NT2/D1 (cell line): Measurements from ENCODE around the gene TMEM154.
"Not testable (repeated sequence)": the region's sequence is repeated elsewhere in the genome, so short reads cannot be mapped to it uniquely, and the experiment has no call there.

ENCODE experiments used
- DNase-seq: peaks from one replicate; pipeline ENCODE4 v3.0.0-alpha.2; 2011; ENCODE audit warnings: low read depth, low spot score
- H3K27me3 ChIP-seq: 2 replicates; pipeline ENCODE4 v1.6.0; 2011; ENCODE audit warnings: mild to moderate bottlenecking; ENCODE audit not compliant: insufficient read length, insufficient read depth
- H3K36me3 ChIP-seq: 2 replicates; pipeline ENCODE4 v1.6.1; 2011; ENCODE audit warnings: mild to moderate bottlenecking, low read length, mixed read lengths; ENCODE audit not compliant: insufficient read depth, insufficient read length
- H3K4me1 ChIP-seq: 2 replicates; pipeline ENCODE4 v1.5.1; 2011; ENCODE audit not compliant: insufficient read depth, insufficient read length
- H3K4me3 ChIP-seq: 2 replicates; pipeline ENCODE4 v1.5.1; 2011; ENCODE audit warnings: low read depth; ENCODE audit not compliant: insufficient read length
- H3K9ac ChIP-seq: 2 replicates; pipeline ENCODE4 v1.6.0; 2011; ENCODE audit warnings: low read depth; ENCODE audit not compliant: insufficient read length
- H3K9me3 ChIP-seq: 2 replicates; pipeline ENCODE4 v1.5.1; 2011; ENCODE audit warnings: mild to moderate bottlenecking, low read length; ENCODE audit not compliant: insufficient read depth
- SUZ12 ChIP-seq: IDR thresholded peaks from 2 replicates; pipeline ENCODE4 v1.6.1; 2011; ENCODE audit not compliant: insufficient read length, insufficient read depth; ENCODE audit errors: extremely low read depth
- YY1 ChIP-seq: IDR thresholded peaks from 2 replicates; pipeline ENCODE4 v1.6.1; 2011; ENCODE audit not compliant: insufficient read length, insufficient read depth
- ZNF274 ChIP-seq: IDR thresholded peaks from 2 replicates; pipeline ENCODE4 v1.6.1; 2011; ENCODE audit warnings: mild to moderate bottlenecking, low read depth, low read length

The TMEM154 gene

DNA sequence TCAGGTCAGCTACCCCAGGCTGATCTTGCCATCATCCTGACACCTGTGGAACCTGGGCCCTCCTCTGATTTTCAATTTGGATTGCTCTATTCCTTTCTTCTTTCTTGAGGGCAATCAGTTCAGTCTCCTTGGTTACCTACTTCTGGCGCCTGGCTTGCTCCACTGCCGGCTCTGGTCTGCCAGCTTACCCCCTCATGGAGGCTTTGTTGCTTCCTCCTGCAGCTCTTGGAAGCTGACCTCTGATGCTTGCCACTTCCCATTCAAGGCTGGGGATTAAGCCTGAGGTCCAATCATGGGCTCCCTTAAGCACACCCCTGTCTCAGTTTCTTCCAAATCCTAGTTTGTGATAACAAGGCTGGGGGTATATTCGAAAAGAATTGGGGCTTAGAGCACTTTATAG, 5.4 kb downstream of the TMEM154 start:
- no peak overlapping the region for H3K4me3 ChIP-seq
- no peak overlapping the region for H3K9ac ChIP-seq
- H3K4me1 ChIP-seq, result peaks cover 3% of the 10 kb centered on the region
- no peaks in the 10 kb centered on the region for H3K36me3 ChIP-seq
- no peak for DNase-seq
- no peak for TF ChIP-seq YY1
- TF ChIP-seq ZNF274, result no peak
- TF ChIP-seq SUZ12, result no peak
- no peaks in the 10 kb centered on the region for H3K9me3 ChIP-seq
- H3K27me3 ChIP-seq, result no peaks in the 10 kb centered on the region

- DNase-seq, result no peak
- no peak overlapping the region for H3K4me3 ChIP-seq
Measured at GRCh38 chr4:152673489-152673888, 6.3 kb downstream of the TMEM154 start.

DNA sequence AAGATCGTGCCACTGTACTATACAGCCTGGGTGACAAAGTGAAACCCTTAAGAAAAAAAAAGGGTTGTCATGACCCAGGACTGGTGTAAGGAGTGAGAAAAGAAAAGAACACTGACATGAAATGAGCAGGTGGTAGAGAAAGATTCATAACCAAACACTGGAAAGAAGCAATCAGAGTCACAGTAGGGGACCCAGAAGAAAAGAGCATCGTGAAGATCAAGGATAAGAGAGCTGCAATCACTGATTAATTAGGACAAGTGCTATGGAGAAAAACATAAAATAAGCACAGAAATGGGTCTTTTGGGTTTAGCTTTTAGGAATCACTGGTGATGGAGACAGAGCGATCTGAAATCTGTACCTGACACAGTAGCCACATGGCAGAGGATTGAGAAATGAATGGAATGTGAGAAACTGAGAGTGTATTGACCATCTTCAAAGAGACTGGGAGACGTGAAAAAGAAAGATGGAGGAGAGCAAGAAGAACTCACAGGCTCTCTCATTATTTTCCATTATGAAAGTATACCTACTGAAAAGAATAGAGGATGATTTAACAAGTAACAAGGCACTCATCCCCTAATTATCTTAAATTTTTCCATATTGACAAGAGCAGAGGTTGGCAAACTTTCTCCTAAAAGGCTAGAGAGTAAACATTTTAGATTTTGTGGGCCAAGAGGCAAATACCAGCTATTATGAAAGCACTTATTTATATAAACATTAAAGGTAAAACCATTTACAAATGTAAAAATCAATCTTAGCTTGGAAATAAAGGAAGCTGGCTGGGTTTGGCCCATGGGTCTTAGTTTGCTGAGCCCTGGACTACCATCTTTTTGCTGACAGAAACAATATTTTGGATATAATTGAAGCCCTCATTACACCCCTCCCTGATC, 7.3 kb downstream of the TMEM154 start:
- TF ChIP-seq ZNF274, result no peak
- no peak for TF ChIP-seq SUZ12
- TF ChIP-seq YY1, result no peak
- no peak for DNase-seq
- no peaks in the 10 kb centered on the region for H3K36me3 ChIP-seq

More at GRCh38 chr4:152673489-152673888, 6.3 kb downstream of the TMEM154 start:
- Histone ChIP-seq H3K4me1 (peaks cover 3% of the 10 kb centered on the region), H3K27me3 (no peaks in the 10 kb centered on the region), H3K9me3 (no peaks in the 10 kb centered on the region), H3K36me3 (no peaks in the 10 kb centered on the region), H3K9ac (no peak overlapping the region)
- TF ChIP-seq ZNF274 (no peak), SUZ12 (no peak), YY1 (no peak)

DNA sequence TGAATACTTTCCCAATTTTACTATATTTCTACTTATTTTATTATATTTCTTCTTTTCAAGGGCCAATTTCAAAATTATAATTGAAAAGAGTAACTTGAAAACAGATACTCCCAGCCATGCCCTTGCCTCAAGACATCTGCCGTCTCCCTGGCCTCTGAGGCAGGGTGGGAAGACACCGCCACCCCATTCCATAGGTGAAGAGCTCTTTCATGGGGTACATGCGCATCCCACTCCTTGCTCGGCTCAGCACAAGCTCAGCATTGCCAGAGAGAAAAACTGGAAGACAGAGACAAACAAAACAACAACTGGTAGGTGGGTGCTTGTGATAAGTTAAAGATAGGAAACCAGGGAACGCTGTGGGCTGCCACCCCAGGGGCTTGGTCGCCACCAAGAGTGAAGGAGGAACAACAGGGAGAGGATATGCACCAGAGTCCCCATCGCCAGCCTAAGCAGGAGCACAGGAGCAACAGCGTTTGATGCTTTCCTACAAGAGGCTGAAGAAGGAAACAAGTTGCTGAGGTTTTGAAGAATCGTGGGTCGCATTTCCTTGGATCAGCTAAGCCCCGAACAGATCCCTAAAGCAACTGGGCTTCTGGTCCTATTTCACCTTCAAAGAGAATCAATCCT, 11.3 kb downstream of the TMEM154 start:
- no peaks in the 10 kb centered on the region for H3K36me3 ChIP-seq
- H3K9me3 ChIP-seq, result no peaks in the 10 kb centered on the region
- H3K9ac ChIP-seq, result no peak overlapping the region
- TF ChIP-seq SUZ12 (no peak), YY1 (no peak), ZNF274 (no peak)
- no peak for DNase-seq
- no peaks in the 10 kb centered on the region for H3K27me3 ChIP-seq
- no peaks in the 10 kb centered on the region for H3K4me1 ChIP-seq
- H3K4me3 ChIP-seq, result no peak overlapping the region

More for the DNA sequence above, 7.3 kb downstream of the TMEM154 start:
- Histone ChIP-seq H3K4me1 (no peaks in the 10 kb centered on the region), H3K9me3 (no peaks in the 10 kb centered on the region), H3K9ac (no peak overlapping the region), H3K4me3 (no peak overlapping the region), H3K27me3 (no peaks in the 10 kb centered on the region)

- H3K9me3 ChIP-seq, result no peaks in the 10 kb centered on the region
- H3K4me1 ChIP-seq, result no peaks in the 10 kb centered on the region
- no peak overlapping the region for H3K9ac ChIP-seq
- H3K36me3 ChIP-seq, result no peaks in the 10 kb centered on the region
- H3K4me3 ChIP-seq, result no peak overlapping the region
- TF ChIP-seq ZNF274 (no peak), YY1 (no peak), SUZ12 (no peak)
- H3K27me3 ChIP-seq, result no peaks in the 10 kb centered on the region
- DNase-seq, result no peak
Measured at GRCh38 chr4:152667781-152668180, 12.0 kb downstream of the TMEM154 start.

GRCh38 chr4:152666946-152667345, 12.9 kb downstream of the TMEM154 start:
- Histone ChIP-seq H3K27me3 (no peaks in the 10 kb centered on the region), H3K4me3 (no peak overlapping the region), H3K9ac (no peak overlapping the region), H3K36me3 (no peaks in the 10 kb centered on the region), H3K9me3 (no peaks in the 10 kb centered on the region), H3K4me1 (no peaks in the 10 kb centered on the region)
- DNase-seq, result no peak
- TF ChIP-seq ZNF274 (no peak), SUZ12 (no peak)

- Histone ChIP-seq H3K4me1 (no peaks in the 10 kb centered on the region), H3K9me3 (no peaks in the 10 kb centered on the region), H3K9ac (no peak overlapping the region), H3K27me3 (no peaks in the 10 kb centered on the region), H3K4me3 (no peak overlapping the region), H3K36me3 (no peaks in the 10 kb centered on the region)
- TF ChIP-seq YY1 (no peak), SUZ12 (no peak), ZNF274 (no peak)
- no peak for DNase-seq
Measured at GRCh38 chr4:152665691-152666395, 14.0 kb downstream of the TMEM154 start.

GRCh38 chr4:152664067-152664378, 15.8 kb downstream of the TMEM154 start:
- DNase-seq, H3K27me3 ChIP-seq, H3K4me3 ChIP-seq, H3K9ac ChIP-seq, H3K36me3 ChIP-seq, H3K9me3 ChIP-seq, H3K4me1 ChIP-seq: not testable (repeated sequence)
